GM10266 (cell line): ENCODE results near the gene CASP14.
"Not testable (repeated sequence)": the region's sequence is repeated elsewhere in the genome, so short reads cannot be mapped to it uniquely, and the experiment has no call there.

Source experiments
- DNase-seq: peaks from one replicate; pipeline ENCODE4 v3.0.0; 2012; ENCODE audit errors: extremely low spot score
- TF ChIP-seq, protein P1 (sequence below): IDR thresholded peaks from 2 replicates; pipeline ENCODE4 v1.5.1; 2012; ENCODE audit warnings: mild to moderate bottlenecking, low read depth; ENCODE audit not compliant: control insufficient read depth, insufficient read depth; ENCODE audit errors: missing control alignments

The CASP14 gene

DNA sequence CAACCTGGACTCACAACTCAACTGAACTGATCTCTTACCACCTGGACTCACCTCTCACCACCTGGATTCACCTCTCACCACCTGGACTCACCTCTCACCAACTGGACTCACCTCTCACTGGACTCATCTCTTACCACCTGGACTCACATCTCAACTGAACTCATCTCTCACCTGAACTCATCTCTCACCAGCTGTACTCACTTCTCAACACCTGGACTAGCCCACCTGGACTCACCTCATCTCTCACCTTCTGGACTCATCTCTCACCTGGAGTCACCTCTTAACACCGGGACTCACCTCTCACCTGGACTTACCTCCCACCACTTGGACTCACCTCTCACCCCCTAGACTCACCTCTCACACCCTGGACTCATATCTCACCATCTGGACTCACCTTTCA lies 7.3 kb upstream of the CASP14 start:
- no peak for DNase-seq
- TF ChIP-seq, protein P1, sequence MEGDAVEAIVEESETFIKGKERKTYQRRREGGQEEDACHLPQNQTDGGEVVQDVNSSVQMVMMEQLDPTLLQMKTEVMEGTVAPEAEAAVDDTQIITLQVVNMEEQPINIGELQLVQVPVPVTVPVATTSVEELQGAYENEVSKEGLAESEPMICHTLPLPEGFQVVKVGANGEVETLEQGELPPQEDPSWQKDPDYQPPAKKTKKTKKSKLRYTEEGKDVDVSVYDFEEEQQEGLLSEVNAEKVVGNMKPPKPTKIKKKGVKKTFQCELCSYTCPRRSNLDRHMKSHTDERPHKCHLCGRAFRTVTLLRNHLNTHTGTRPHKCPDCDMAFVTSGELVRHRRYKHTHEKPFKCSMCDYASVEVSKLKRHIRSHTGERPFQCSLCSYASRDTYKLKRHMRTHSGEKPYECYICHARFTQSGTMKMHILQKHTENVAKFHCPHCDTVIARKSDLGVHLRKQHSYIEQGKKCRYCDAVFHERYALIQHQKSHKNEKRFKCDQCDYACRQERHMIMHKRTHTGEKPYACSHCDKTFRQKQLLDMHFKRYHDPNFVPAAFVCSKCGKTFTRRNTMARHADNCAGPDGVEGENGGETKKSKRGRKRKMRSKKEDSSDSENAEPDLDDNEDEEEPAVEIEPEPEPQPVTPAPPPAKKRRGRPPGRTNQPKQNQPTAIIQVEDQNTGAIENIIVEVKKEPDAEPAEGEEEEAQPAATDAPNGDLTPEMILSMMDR: no peak

GRCh38 chr19:15042826-15043225 lies 6.5 kb upstream of the CASP14 start:
- TF ChIP-seq, protein P1: no peak
- DNase-seq: no peak

DNA sequence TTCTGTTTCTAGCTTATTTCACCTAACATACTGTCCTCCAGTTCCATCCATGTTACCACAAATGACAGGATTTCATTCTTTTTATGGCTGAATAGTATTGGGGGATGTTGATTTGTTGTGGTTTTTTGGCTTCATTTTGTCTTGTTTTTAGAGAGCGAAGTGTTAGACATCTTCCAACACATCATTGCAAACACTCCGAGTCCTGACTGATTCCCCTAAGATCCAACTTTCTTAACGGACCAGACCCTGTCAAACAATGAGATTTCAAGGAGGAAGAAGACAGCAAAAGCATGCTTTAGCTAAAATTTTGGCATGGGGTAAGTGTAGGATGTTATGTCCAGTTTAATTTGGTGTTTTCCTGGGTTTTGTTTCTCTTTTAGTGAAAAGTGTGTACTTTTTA lies 3.8 kb upstream of the CASP14 start:
- DNase-seq: no peak
- TF ChIP-seq, protein P1: no peak

DNA sequence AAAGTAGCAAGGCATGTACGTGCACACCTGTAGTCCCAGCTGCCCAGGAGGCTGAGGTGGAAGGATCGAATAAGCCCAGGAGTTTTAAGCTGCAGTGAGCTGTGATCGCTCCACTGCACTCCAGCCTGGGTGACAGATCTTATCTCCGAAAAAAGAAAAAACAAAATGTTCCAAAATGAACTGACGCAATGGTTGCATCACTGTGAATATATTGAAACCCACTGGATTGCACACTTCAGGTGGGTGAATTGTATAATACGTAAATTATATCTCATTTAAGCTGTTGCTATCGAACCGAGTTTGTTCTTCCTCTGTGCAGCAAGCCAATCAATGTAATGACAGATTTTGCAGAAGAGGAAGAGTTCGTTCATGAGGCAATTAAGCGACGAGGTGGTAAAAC lies 1.6 kb upstream of the CASP14 start:
- no peak for DNase-seq
- TF ChIP-seq, protein P1: no peak

GRCh38 chr19:15048128-15048527 lies 1.2 kb upstream of the CASP14 start:
- DNase-seq: no peak
- TF ChIP-seq, protein P1: no peak

DNA sequence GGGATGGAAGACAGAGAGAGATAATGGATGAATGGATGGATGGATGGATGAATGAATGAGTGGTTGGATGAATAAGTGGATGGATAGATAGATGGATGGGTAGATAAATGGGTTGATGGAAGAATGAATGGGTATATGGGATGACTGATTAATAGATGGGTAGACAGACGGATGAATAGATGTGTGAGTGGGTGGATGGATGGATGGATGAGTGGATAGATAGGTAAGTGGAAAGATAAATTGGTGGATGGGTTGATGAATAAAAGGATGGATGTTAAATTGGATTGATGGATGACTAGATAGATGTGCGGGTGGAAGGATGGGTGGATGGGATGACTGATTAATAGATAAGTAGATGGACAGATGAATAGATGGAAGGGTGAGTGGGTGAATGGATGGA lies 1.4 kb downstream of the CASP14 start:
- TF ChIP-seq, protein P1: no peak
- DNase-seq: no peak

GRCh38 chr19:15062036-15062435 lies 12.8 kb downstream of the CASP14 start:
- no peak for DNase-seq
- TF ChIP-seq, protein P1: no peak

GRCh38 chr19:15070386-15070785 lies 21.1 kb downstream of the CASP14 start:
- DNase-seq: not testable (repeated sequence)
